CD14-positive monocyte (primary cell): ENCODE measurements around the gene TMEM26. TPM values are rescaled to one million over a fixed set of nuclear protein-coding genes. Genes with fewer than 3 reads are reported as not detected.

ENCODE experiments used
- DNase-seq, 3 donors: peaks; one replicate each; pipeline ENCODE4 v3.0.0-alpha.2; 2011 to 2022
- H2AFZ ChIP-seq: 2 replicates; pipeline ENCODE4 v1.6.0; 2012; ENCODE audit warnings: mild to moderate bottlenecking, low read depth, low read length, inconsistent platforms; ENCODE audit not compliant: insufficient read depth, poor library complexity, severe bottlenecking
- H3K27ac ChIP-seq, 2 donors: 1 replicate in 1 of 2; 2 replicates in 1 of 2; pipeline ENCODE4 v1.5.1; 2012 to 2013; ENCODE audit warnings: low read length in 2 of 2, control low read depth in 1 of 2, inconsistent platforms in 1 of 2, low read depth in 1 of 2, mild to moderate bottlenecking in 1 of 2
- H3K27me3 ChIP-seq, 2 donors: one replicate each; pipeline versions ENCODE4 v1.6.0 to v1.6.1; 2011 to 2013; ENCODE audit warnings: low read length in 2 of 2; ENCODE audit not compliant: control insufficient read depth in 2 of 2, insufficient read depth in 2 of 2
- H3K36me3 ChIP-seq, 2 donors: replicated peaks in 1 of 2; 1 replicate in 1 of 2; 2 replicates in 1 of 2; pipeline versions ENCODE4 v1.5.1 to v1.6.1; 2012 to 2013; ENCODE audit warnings: low read length in 2 of 2, control low read depth in 1 of 2, inconsistent platforms in 1 of 2, mild to moderate bottlenecking in 1 of 2; ENCODE audit not compliant: insufficient read depth in 2 of 2, control insufficient read depth in 1 of 2
- H3K4me1 ChIP-seq, 2 donors: 1 replicate in 1 of 2; 2 replicates in 1 of 2; pipeline versions ENCODE4 v1.5.1 to v1.6.1; 2012 to 2013; ENCODE audit warnings: low read length in 2 of 2, control low read depth in 1 of 2, inconsistent platforms in 1 of 2, mild to moderate bottlenecking in 1 of 2, moderate library complexity in 1 of 2; ENCODE audit not compliant: insufficient read depth in 2 of 2, control insufficient read depth in 1 of 2
- H3K4me2 ChIP-seq: replicated peaks from 2 replicates; pipeline ENCODE3; 2012; ENCODE audit warnings: low read length, moderate library complexity, mild to moderate bottlenecking; ENCODE audit not compliant: poor library complexity, severe bottlenecking; ENCODE audit errors: extremely low read depth
- H3K4me3 ChIP-seq, 3 experiments: fragments of 200-600 bp in 1 of 3; sonication (generic) in 1 of 3; replicated peaks in 1 of 3; 1 replicate in 2 of 3; 2 replicates in 1 of 3; pipeline ENCODE4 v1.5.1; 2011 to 2013; ENCODE audit warnings: low read length in 3 of 3, mild to moderate bottlenecking in 3 of 3, control low read depth in 2 of 3, low read depth in 2 of 3, inconsistent platforms in 1 of 3, moderate library complexity in 1 of 3
- H3K79me2 ChIP-seq: 2 replicates; pipeline ENCODE4 v1.6.0; 2012; ENCODE audit warnings: mild to moderate bottlenecking, control low read depth, inconsistent platforms, low read length, moderate library complexity; ENCODE audit not compliant: insufficient read depth
- H3K9ac ChIP-seq: 2 replicates; pipeline ENCODE4 v1.6.0; 2017; ENCODE audit warnings: low read length, mild to moderate bottlenecking; ENCODE audit not compliant: insufficient read depth, poor library complexity, severe bottlenecking
- H3K9me3 ChIP-seq, 2 donors: replicated peaks in 1 of 2; 1 replicate in 1 of 2; 2 replicates in 1 of 2; pipeline versions ENCODE4 v1.5.1 to v1.6.1; 2012 to 2013; ENCODE audit warnings: low read length in 2 of 2, control low read depth in 1 of 2; ENCODE audit not compliant: control insufficient read depth in 1 of 2, insufficient read depth in 1 of 2
- H4K20me1 ChIP-seq: 2 replicates; pipeline ENCODE4 v1.6.0; 2012; ENCODE audit warnings: mild to moderate bottlenecking, low read length, control low read depth, moderate library complexity; ENCODE audit not compliant: insufficient read depth
- H3K27ac Mint-ChIP-seq, 7 donors: one replicate each; pipeline ENCODE4 v1.8.0; 2020; ENCODE audit warnings: mild to moderate bottlenecking in 7 of 7, mixed read lengths in 7 of 7, moderate library complexity in 6 of 7, inconsistent platforms in 2 of 7
- H3K27me3 Mint-ChIP-seq, 3 donors: one replicate each; pipeline ENCODE4 v1.8.0; 2021 to 2022; ENCODE audit warnings: low read depth in 3 of 3, mild to moderate bottlenecking in 3 of 3, mixed read lengths in 3 of 3, moderate library complexity in 3 of 3, inconsistent platforms in 1 of 3
- H3K36me3 Mint-ChIP-seq, 2 donors: one replicate each; pipeline ENCODE4 v1.8.0; 2020; ENCODE audit warnings: mixed read lengths in 2 of 2, inconsistent platforms in 1 of 2, mild to moderate bottlenecking in 1 of 2
- H3K4me1 Mint-ChIP-seq: one replicate; pipeline ENCODE4 v1.8.0; 2020; ENCODE audit warnings: mild to moderate bottlenecking, mixed read lengths
- H3K4me3 Mint-ChIP-seq, 2 donors: one replicate each; pipeline ENCODE4 v1.8.0; 2020; ENCODE audit warnings: mild to moderate bottlenecking in 2 of 2, mixed read lengths in 2 of 2, moderate library complexity in 1 of 2
- H3K9me3 Mint-ChIP-seq, 7 donors: one replicate each; pipeline ENCODE4 v1.8.0; 2020 to 2022; ENCODE audit warnings: mixed read lengths in 7 of 7, mild to moderate bottlenecking in 6 of 7, moderate library complexity in 6 of 7, inconsistent platforms in 2 of 7
- WGBS: methylation state at CpG from one replicate; pipeline ENCODE4 v1.1.5; 2013; ENCODE audit warnings: missing lambda C conversion rate; ENCODE audit not compliant: insufficient coverage; 5-methylcytosine and 5-hydroxymethylcytosine counted together
- intact Hi-C, 2 donors: fragments of 100-400 bp; cut with micrococcal nuclease; formaldehyde crosslinking; loops; one replicate each; pipeline versions ENCODE4 v1.15.0 to v1.15.1; 2023
- polyA plus RNA-seq, 3 donors: library from polyadenylated mRNA; depleted of rRNA in 1 of 3; unstranded in 2 of 3; stranded (reverse) in 1 of 3; fragments of 300-500 nt in 2 of 3; fragments of >200 nt in 1 of 3; fragmentation: Illumina TruSeq in 2 of 3; gene quantifications; 1 replicate in 2 of 3; 2 replicates in 1 of 3; pipeline ENCODE4 v1.2.3, GENCODE V29; 2012 to 2021
- TF ChIP-seq, protein P1 (sequence below): fragments of 200-600 bp; IDR thresholded peaks from one replicate; pipeline ENCODE4 v1.8.0; 2022; ENCODE audit warnings: antibody characterized with exemption, mild to moderate bottlenecking

Gene TMEM26
- polyA plus RNA-seq, 3 donors: not detected

GRCh38 chr10:61486738-61487396, 33.7 kb upstream of the TMEM26 start:
- Mint-ChIP-seq H3K9me3 (peaks cover 0 to 6% (median 3%) of the 10 kb centered on the region in 7 donors), H3K27me3 (peaks cover 13 to 15% (median 15%) of the 10 kb centered on the region in 3 donors), H3K27ac (peak overlapping the region in 5 of 7 donors; percentile 12 to 81 (median 55)), H3K4me3 (no peak overlapping the region), H3K36me3 (peaks cover 0 to 3% of the 10 kb centered on the region in 2 donors), H3K4me1 (peaks cover 18% of the 10 kb centered on the region)
- Histone ChIP-seq H3K9ac (no peak overlapping the region), H4K20me1 (no peaks in the 10 kb centered on the region), H3K4me2 (peak overlapping the region; percentile 17), H3K36me3 (no peaks in the 10 kb centered on the region), H3K4me3 (no peak overlapping the region), H3K9me3 (no peaks in the 10 kb centered on the region), H3K4me1 (peaks cover 7 to 11% of the 10 kb centered on the region in 2 donors), H3K27ac (no peak overlapping the region), H2AFZ (no peak overlapping the region), H3K79me2 (no peaks in the 10 kb centered on the region), H3K27me3 (peaks cover 16 to 23% of the 10 kb centered on the region in 2 donors)
- no CpG with 5 or more reads among the region's 2 CpGs for WGBS
- DNase-seq: peak; percentile 82 to 95 (median 93)
- TF ChIP-seq, protein P1, sequence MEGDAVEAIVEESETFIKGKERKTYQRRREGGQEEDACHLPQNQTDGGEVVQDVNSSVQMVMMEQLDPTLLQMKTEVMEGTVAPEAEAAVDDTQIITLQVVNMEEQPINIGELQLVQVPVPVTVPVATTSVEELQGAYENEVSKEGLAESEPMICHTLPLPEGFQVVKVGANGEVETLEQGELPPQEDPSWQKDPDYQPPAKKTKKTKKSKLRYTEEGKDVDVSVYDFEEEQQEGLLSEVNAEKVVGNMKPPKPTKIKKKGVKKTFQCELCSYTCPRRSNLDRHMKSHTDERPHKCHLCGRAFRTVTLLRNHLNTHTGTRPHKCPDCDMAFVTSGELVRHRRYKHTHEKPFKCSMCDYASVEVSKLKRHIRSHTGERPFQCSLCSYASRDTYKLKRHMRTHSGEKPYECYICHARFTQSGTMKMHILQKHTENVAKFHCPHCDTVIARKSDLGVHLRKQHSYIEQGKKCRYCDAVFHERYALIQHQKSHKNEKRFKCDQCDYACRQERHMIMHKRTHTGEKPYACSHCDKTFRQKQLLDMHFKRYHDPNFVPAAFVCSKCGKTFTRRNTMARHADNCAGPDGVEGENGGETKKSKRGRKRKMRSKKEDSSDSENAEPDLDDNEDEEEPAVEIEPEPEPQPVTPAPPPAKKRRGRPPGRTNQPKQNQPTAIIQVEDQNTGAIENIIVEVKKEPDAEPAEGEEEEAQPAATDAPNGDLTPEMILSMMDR: no peak
- intact Hi-C loops: no loop called here

DNA sequence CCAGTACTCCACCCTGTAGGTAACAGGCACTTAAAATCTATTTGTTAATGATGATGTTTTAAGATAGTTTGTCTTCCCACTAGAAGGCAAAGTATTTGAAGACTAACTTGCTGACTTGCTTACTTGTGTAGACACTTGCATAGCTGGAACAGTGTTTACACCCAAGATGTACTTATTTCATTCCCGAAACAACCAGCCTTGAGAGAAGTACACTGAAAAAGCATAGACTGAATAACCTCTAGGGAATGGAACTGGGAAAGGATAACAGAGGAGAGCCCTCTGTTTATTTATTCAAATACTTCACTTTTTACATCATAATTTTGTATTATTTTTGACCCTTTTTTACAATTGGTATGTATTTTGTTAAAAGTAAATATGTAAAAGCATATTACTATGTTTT, 33.1 kb upstream of the TMEM26 start:
- H3K27me3 Mint-ChIP-seq: peaks cover 15% of the 10 kb centered on the region in 3 donors
- intact Hi-C loops: no loop called here
- H3K4me2 ChIP-seq: no peak overlapping the region
- peaks cover 18% of the 10 kb centered on the region for H3K4me1 Mint-ChIP-seq
- no peaks in the 10 kb centered on the region for H3K36me3 ChIP-seq
- H3K27ac Mint-ChIP-seq: peak overlapping the region in 4 of 7 donors; percentile 11 to 68 (median 22)
- no CpG with 5 or more reads among the region's 1 CpG for WGBS
- peaks cover 0 to 3% of the 10 kb centered on the region in 2 donors for H3K36me3 Mint-ChIP-seq
- no peaks in the 10 kb centered on the region for H3K9me3 ChIP-seq
- TF ChIP-seq, protein P1: no peak
- no peak overlapping the region for H3K4me3 ChIP-seq
- no peak overlapping the region for H3K27ac ChIP-seq
- no peak for DNase-seq
- H3K9ac ChIP-seq: no peak overlapping the region
- H4K20me1 ChIP-seq: no peaks in the 10 kb centered on the region
- H2AFZ ChIP-seq: no peak overlapping the region
- peaks cover 7 to 11% of the 10 kb centered on the region in 2 donors for H3K4me1 ChIP-seq
- H3K4me3 Mint-ChIP-seq: no peak overlapping the region
- H3K27me3 ChIP-seq: peaks cover 16 to 26% of the 10 kb centered on the region in 2 donors
- peaks cover 0 to 6% (median 3%) of the 10 kb centered on the region in 7 donors for H3K9me3 Mint-ChIP-seq
- no peaks in the 10 kb centered on the region for H3K79me2 ChIP-seq
